T47D (cell line): ENCODE data around the gene WSCD1.

ENCODE experiments used
- DNase-seq, 2 experiments: peaks; one replicate each; pipeline versions ENCODE4 v3.0.0 to v3.0.0-alpha.2; 2011 to 2012; ENCODE audit warnings: low read depth in 1 of 2, low spot score in 1 of 2
- JUND ChIP-seq: IDR thresholded peaks from 2 replicates; pipeline ENCODE4 v1.6.1; 2012; ENCODE audit warnings: low read depth
- in situ Hi-C: cut with HindIII; loops from 2 replicates; pipeline ENCODE4 v1.10.0; 2016; ENCODE audit warnings: low sequenced_read_pairs, low pct_unique_long_range_greater_than_20kb

The WSCD1 gene

GRCh38 chr17:6162892-6163291 lies 92.7 kb downstream of the WSCD1 start:
- in situ Hi-C loops, result no loop called here
- no peak for TF ChIP-seq JUND
- DNase-seq, result no peak

DNA sequence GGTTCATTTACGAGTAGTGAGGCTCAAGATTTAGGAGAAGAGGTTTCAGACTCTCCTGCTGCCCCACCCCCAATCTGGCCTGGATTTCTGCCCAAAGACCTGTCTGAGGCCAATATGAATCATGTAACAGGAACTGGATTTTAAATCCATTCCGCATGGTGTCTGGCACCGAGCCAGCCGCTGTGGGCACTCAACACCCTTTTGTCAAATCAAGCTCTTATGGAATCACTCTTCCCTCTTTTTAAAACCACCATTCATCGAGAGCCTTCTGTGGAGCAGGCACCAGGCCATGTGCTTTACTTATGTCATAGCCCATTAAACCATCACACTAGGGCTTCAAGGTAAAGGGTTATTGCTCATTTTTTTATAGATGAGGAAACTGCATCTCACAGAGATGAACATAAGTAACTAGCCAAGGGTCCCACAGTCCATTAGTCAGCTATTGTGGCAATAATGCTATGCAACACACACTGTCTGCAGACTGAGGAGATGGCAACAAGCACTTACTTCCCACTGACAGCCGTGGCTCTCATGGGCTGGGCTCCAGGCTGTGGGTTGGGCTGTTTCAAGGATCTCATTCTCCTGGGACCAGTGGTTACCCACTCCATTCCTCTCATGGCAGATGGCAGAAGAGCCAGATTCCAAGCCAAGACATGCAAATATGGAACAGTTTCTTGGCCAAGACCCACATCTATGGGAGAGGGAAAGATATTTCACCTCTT lies 93.6 kb downstream of the WSCD1 start:
- DNase-seq, result no peak
- no peak for TF ChIP-seq JUND
- in situ Hi-C loops, result no loop called here

GRCh38 chr17:6164996-6165395 lies 94.8 kb downstream of the WSCD1 start:
- TF ChIP-seq JUND, result no peak
- DNase-seq, result no peak
- in situ Hi-C loops, result no loop called here

GRCh38 chr17:6165806-6166205 lies 95.6 kb downstream of the WSCD1 start:
- in situ Hi-C loops, result no loop called here
- no peak for DNase-seq

DNA sequence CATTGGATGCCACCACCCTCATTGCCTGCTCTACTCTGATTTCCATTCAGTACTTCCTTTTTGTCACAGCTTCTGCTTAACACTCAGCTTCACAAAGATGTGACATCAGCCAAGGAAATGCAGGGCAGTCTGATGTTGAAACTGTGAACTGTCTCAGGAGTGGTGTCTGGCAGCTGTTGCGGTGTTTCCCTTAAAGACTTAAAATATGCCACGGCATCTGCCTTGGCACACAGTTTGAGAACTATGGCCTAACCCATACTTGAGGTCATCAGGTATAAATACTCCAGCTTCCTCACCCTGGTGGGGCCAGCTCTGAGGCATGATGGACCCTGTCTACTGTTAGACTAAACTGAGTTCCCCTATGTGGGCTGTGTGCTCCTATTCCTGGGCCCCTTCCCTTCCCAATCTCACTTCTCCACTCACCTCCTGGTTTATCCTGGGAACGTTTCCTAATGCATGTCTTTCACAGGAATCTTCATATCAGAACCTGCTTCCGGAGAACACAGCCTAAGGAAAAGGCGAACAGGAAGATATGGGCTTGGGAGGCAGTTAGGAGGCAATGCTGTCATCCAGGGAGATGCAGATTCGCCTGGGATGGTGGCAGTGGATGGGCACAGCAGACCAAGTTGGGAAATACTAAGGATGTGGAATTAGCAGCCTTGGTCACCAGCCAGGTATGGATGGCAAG lies 96.5 kb downstream of the WSCD1 start:
- no peak for DNase-seq
- no peak for TF ChIP-seq JUND
- in situ Hi-C loops, result no loop called here

More at GRCh38 chr17:6165806-6166205, 95.6 kb downstream of the WSCD1 start:
- TF ChIP-seq JUND, result no peak

GRCh38 chr17:6168296-6168695 lies 98.1 kb downstream of the WSCD1 start:
- no peak for TF ChIP-seq JUND
- in situ Hi-C loops, result no loop called here
- DNase-seq, result no peak

DNA sequence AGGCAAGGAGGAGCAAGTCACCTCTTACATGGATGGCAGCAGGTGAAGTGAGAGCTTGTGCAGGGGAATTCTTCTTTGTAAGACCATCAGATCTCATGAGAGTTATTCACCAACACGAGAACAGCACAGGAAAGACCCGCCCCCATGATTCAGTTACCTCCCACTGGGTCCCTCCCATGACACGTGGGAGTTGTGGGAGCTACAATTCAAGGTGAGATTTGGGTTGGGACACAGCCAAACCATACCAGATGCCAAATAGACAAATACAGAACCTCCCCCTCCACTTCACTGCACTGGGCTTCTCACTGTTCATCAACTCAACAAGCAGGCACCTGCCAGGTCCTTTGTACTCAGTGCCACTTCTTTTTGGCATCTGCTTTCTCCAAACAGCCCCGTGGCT lies 100.2 kb downstream of the WSCD1 start:
- in situ Hi-C loops, result no loop called here
- DNase-seq, result no peak
- no peak for TF ChIP-seq JUND

DNA sequence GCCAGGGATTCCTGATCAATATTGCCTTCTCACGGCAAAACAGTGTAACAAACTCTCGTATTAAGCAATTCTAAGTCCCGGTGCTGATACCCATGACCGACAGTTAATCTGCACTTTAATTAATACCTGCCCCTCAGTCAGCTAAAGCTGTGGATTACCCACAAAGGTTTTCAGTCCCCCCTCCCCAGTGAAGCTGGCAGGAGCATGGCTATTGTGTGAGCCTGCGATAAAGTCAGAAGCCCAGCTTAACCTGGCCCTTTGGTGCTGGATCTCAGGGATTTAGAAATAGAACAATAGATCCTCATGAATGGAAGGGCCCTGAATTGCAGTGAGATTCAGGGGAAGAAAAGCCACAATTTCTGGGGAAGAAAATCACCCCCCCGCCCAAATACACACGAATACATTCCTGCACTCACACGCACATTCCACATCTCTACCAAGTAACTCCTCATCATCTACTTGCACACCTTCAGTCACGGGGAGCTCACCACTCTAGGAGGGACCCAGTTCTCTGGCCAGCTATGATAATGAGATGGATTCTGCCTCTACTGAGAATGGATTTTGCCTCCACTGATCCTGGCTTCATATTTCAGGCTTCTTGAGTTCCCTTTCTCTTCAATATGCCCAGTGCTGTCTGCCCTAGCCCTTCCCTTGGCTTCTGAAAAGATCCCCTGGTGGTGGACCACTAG lies 102.6 kb downstream of the WSCD1 start:
- TF ChIP-seq JUND, result no peak
- in situ Hi-C loops, result no loop called here
- no peak for DNase-seq

- TF ChIP-seq JUND, result no peak
- in situ Hi-C loops, result no loop called here
- DNase-seq, result no peak
Measured at GRCh38 chr17:6173653-6174052, 103.5 kb downstream of the WSCD1 start.
